SKM-1 treated with dmso at 0.1 percent for 144 hours (cell line): ENCODE results near the gene FMO4.
"Not testable (repeated sequence)": the region's sequence is repeated elsewhere in the genome, so short reads cannot be mapped to it uniquely, and the experiment has no call there.

Experiments used
- DNase-seq: peaks from one replicate; lab custom pipeline; 2025; ENCODE audit not compliant: unreplicated experiment; lab: John Stamatoyannopoulos, UW

Gene FMO4

DNA sequence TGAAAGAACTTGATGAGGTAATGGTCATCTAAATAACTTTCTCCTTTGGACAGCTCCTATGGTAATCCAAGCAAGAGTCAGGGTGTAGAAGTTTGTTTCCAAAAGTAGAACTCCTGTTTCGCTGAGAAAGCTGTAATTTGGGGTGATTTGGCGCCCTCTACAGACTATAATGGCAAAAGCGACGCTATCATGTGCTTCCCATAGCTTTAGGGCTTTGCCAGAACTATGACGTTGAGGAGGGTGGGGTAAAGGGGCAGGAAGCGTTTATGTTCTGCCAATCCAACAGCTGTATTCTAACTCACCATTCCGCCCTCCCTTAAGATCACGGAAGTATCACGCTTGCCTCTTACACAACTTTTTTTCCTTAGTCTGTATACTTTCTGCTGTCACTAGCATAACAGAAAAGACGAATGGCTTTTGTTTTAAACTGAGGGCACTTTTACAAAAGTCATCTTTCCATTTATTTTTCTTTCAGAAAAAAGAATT lies at the start of gene FMO4:
Gene FMO4, plus strand, starts transcription at position 349 of the 486 bp plus-strand sequence. CDS start 5,643 bp downstream, outside the sequence.
- DNase-seq, result peak; percentile 100

- peak; percentile 14 for DNase-seq
Measured at GRCh38 chr1:171265686-171266085, 48.3 kb upstream of the FMO4 start.

- no peak for DNase-seq
Measured at GRCh38 chr1:171266930-171267329, 47.1 kb upstream of the FMO4 start.

DNA sequence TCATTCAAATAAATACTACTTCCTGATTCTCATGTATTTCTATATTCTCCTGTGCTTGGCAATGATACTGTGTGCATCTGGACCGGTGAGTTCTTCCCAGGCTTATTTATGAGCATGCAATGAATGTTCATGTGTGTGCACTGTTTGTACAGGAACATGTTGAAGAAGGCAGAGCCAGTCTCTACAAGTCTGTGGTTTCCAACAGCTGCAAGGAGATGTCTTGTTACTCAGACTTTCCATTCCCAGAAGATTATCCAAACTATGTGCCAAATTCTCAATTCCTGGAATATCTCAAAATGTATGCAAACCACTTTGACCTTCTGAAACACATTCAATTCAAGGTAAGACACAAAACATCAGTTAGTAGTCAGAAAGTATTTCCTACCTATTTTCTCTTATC lies 46.6 kb upstream of the FMO4 start:
- DNase-seq, result no peak

- no peak for DNase-seq
Measured at GRCh38 chr1:171270806-171271205, 43.2 kb upstream of the FMO4 start.

- DNase-seq, result no peak
Measured at GRCh38 chr1:171277534-171277933, 36.4 kb upstream of the FMO4 start.

DNA sequence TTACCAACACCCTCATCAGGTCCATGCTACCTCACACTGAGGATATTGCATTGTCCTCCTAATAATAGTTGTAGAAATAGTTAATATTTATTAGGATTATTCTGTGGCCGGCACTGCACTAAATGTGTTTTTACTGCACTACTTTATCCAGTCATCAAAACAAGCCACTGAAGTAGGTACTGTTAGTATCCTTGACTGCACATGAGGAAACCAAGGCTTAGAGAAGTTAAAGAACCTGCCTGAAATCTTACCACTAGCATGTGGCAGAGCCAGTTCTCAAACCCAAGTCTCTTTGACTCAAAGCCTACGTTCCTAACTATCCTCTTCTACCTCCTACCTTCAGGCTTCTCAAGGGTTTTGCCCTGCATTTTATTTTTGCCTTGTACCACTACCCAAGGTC lies 34.7 kb upstream of the FMO4 start:
- DNase-seq, result no peak

DNA sequence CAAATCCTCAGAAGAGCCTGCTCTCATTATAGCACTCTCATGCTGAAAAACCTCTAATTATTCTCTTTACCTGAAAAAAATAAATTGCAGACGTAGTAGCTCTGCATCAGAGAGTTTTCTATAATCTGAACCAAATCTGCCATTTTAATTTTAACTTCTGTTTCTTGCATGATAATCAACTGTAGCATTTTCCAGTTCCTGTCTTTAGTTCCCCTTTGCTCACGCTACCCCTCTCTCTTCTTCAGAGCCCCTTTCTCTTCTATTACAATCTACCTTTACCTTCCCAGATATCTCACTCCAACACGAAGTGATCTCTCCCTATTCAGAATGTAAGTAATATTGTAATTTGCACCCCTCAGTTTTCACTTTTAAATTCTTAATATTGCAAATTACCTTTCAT lies 34.3 kb upstream of the FMO4 start:
- DNase-seq, result no peak

GRCh38 chr1:171280599-171280998 lies 33.4 kb upstream of the FMO4 start:
- DNase-seq, result no peak

DNA sequence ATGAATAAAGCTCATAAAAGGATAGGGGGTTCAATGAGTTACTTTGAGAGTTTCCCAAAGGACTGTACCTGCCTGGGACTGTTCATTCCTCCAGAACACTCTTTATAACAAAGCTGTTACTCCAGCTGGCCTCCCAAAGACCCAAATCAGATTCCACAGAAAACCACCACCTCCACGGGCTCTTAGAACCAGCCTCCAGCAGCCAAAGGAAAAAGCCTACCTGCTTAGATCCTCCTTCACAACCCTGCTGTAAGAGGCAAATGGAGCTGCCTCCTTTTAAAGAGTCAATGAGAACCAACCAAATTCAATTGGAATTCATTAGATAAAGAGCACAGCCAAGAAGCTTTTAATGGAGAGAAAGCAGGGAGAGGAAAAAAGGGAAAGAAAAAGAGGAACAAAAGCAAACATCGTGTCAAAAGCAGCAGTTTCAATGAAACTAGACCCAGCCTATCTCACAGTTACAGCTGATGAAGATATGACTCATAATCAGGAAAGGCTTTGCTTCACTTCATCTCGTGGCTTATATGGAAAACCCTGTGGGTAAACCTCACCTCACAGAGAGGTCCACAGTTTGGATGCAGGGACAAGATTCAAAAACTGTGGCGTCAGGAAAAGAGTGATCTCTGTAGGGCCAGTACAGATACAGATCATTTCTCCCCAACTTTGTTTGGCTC lies 27.8 kb upstream of the FMO4 start:
- DNase-seq, result peak; percentile 30

GRCh38 chr1:171290621-171291020 lies 23.4 kb upstream of the FMO4 start:
- DNase-seq, result no peak

DNA sequence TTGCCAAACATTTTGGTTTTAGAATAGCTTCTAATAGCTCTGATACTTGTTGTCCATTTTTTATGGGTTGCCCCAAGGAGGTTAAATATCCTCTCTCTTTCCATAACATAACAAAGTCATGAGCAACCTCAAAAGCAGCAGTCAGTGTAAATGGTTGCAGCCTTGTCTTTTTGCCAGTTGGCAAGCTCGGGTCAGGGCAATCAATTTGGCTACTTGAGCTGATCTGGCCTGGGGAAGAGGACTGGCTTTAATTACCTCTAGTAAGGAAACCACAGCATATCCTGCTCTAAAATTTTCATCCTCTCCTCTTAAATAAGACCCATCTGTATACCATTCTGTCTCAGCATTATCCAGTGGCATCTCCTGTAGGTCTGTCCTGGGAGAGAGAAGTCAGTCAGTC lies 21.2 kb upstream of the FMO4 start:
- DNase-seq, result no peak

GRCh38 chr1:171295383-171295782 lies 18.6 kb upstream of the FMO4 start:
- not testable (repeated sequence) for DNase-seq

DNA sequence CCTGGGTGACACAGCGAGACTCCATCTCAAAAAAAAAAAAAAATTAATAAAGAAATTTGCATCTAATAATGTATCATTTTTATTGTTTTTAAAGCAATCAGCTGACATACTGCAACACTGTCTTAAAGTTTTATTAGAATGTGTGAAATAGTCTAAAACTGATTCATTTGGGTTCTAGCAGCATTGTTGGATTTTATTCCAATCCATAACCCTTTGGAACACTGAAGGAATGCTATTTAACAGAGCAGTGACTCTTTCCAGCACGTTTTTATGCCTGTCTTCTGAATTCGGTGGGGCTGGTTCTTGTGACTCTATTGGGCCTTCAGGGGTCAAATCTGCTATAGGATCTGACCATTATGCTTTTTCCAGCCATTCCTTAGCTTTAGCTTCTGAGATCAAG lies 18.2 kb upstream of the FMO4 start:
- DNase-seq, result no peak

- no peak for DNase-seq
Measured at GRCh38 chr1:171296897-171297296, 17.1 kb upstream of the FMO4 start.

DNA sequence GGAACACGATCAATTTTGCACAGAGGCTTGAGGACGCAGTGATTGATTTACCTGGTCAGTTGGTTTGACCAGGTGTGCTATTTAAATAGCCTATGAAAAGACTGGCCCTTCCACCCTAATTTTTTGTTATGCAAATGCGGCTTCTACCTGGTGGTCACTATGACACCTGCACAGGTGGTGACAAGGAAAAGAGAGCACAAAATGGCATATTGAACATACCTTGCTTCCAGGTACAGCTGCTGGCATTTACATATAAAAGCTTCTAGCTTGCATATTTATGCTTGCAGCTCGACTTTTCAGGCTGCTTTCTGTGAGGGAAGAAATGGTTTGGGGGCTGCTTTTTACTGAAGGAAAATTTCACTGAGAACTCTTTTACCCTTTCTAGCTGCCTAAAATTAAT lies 15.3 kb upstream of the FMO4 start:
- no peak for DNase-seq

- DNase-seq, result no peak
Measured at GRCh38 chr1:171299342-171299741, 14.6 kb upstream of the FMO4 start.

- no peak for DNase-seq
Measured at GRCh38 chr1:171300401-171300800, 13.6 kb upstream of the FMO4 start.

DNA sequence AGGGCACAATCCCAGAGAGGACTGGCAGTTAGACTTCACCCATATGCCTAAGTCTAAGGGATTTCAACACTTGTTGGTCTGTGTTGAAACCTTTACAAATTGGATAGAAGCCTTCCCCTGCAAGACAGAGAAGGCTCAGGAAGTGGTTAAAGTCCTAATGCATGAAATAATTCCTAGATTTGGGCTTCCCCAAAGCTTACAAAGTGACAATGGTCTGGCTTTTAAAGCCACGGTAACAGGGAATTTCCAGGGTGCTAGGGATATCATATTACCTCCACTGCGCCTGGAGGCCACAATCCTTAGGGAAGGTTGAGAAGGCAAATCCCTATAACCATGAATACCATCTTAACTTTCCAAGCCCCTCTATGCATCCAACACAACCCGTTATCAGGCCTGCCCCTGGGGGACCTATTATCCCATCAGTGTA lies 3.3 kb upstream of the FMO4 start:
- peak; percentile 30 for DNase-seq

DNA sequence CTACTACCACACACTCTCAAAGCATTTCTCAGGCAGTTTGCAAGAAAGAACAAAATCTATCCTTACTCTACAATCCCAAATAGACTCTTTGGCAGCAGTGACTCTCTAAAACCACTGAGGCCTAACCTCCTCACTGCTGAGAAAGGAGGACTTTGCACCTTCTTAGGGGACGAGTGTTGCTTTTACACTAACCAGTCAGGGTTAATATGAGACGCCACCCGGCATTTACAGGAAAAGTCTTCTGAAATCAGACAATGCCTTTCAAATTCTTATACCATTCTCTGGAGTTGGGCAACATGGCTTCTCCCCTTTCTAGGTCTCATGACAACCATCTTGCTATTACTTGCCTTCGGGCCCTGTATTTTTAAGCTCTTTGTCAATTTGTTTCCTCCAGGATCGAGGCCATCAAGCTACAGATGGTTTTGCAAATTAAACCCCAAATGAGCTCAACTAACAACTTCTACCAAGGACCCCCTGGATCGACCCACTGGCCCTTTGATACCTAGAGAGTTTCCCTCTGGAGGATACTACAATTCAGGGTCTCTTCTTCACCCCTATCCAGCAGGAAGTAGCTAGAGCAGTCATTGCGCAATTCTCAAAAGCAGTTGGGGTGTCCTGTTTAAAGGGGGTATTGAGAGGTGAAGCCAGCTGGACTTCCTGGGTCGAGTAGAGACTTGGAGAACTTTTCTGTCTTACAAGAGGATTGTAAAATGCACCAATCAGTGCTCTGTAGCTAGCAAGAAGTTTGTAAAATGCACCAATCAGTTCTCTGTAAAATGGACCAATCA lies 2.0 kb upstream of the FMO4 start:
- no peak for DNase-seq

DNA sequence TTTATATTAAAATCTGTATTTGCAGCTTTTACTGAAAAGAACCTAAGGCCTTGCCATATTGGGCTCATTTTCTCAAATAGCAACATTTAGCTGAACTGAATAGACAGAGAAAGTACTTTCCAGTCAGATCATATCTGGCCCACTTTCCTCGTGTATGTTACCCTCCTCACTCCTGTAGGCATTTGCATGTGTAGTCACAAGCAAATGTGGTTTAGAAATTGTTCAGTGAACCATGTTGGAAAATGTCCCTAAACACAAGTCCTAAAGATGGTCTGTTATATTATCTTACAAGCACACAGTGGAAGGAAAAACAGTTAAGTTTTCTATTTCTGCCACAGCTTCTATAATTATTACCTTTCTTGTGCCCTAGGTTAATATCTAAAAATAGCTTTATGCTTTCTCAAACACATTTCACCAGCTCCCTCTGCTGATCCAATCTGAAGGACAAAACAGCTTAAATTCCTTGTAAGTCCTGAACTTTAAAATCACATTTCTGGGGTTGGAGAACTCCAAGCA lies 606 bp upstream of the FMO4 start:
- DNase-seq, result no peak

- DNase-seq, result no peak
Measured at GRCh38 chr1:171329251-171329650, 15.3 kb downstream of the FMO4 start.
